Camera-type eye (tissue), 1 donor: ENCODE data around the gene SLC27A5. TPM values are rescaled to one million over a fixed set of nuclear protein-coding genes. Genes with fewer than 3 reads are reported as not detected.

Experiments used
- total RNA-seq: library from RNA; depleted of rRNA; stranded (reverse); fragments of >200 nt; gene quantifications from one replicate; pipeline ENCODE4 v1.2.3, GENCODE V29; 2014

The SLC27A5 gene
- 4.9 TPM for total RNA-seq

DNA sequence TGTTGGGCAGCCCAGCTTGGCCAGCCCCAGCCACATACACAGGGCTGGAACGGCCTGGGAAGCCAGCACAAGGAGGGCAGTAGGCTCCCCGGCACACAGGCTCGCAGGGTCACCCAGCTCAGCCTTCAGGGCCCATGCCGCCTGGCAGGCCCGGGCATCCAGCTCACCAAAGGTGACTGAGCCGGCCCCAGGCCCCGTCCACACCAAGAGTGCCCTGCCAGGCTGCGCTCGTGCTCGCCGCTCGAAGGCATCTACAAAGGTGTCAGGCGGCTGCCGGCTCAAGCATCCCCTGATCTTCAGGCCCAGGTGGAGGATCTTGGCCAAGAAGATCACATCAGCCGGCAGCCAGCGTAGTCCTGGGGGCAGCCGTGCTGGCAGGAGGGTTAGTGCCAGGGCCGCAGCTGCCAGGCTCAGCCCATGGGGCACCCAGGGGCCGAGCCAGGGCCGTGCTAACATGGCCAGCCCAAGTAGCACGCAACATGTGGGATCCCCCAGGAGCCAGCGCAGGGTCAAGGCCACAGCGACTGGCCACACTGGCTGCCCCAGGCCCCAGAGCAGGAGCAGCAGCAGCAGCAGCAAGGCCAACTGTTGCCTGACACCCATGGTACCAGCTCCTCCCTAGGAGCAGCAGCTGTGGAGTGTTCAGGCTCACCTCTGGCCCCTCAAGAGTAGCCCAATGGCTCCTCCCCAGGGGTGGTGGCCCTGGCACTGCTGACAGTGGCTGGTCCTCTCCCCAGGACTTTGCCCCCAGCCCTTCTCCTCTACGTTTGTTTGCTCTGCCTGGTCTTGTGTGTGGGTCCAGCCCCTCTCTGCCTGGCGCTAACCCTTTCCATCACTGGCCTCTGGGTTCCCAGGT lies at the start of gene SLC27A5:
SLC27A5 (minus strand) TSS at position 640 of the 856 bp plus-strand sequence; CDS start at position 603, 37 bp downstream.

GRCh38 chr19:58558066-58558622 lies 46.4 kb upstream of the SLC27A5 start, which contains the start of gene UBE2M:
TSS of gene UBE2M (minus strand) at chr19:58558611. CDS start at chr19:58558381, 230 bp downstream.

GRCh38 chr19:58554494-58555368 lies 42.9 kb upstream of the SLC27A5 start, which contains the start of gene CHMP2A:
TSS of gene CHMP2A (minus strand) at chr19:58555105. CDS start at chr19:58554212, 893 bp downstream.

DNA sequence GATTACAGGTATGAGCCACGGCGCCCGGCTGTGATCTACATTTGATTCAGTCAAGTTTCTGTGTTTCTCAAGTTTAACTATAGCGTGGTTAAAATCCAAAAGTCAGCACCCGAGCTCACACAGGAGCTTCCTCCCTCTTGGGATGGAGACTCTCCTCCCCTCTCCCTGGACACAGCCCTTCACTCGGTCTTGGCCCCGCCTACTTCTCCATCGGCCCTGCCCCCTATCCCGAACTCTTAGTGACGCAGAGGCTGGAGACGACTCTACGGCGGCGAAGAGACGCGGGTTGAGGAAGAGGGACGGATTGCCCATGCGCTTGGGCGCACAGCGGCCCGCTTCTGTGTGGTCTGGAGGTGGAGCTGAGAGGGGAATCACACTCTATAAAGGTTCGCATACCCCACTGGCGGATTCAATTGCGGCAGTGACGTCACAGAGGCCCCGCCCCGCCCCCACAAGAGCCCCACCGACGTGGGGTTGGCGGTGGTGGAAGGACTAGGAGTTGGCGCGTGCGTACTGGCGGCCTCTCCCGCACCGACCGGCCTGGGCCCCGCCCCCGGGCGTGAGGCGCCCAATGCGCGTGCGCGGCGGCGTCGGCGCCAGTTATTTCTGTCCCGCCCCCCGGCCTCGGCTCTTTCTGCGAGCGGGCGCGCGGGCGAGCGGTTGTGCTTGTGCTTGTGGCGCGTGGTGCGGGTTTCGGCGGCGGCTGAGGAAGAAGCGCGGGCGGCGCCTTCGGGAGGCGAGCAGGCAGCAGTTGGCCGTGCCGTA lies 32.2 kb upstream of the SLC27A5 start, which contains the start of gene TRIM28:
TRIM28 (plus strand) TSS at position 239 of the 765 bp plus-strand sequence. CDS start 694 bp downstream, outside the sequence.

GRCh38 chr19:58519355-58520256 lies 7.8 kb upstream of the SLC27A5 start, which contains the start of gene ZBTB45:
TSS of gene ZBTB45 (minus strand) at chr19:58519810. CDS start at chr19:58517673, 2,137 bp downstream.

GRCh38 chr19:58475714-58476497 lies 35.9 kb downstream of the SLC27A5 start, which contains the start of gene ZNF446:
TSS of gene ZNF446 (plus strand) at chr19:58476352. CDS start at chr19:58477219, 867 bp downstream.

GRCh38 chr19:58466760-58467589 lies 44.8 kb downstream of the SLC27A5 start, which contains the start of gene ZNF324:
TSS of gene ZNF324 (plus strand) at chr19:58467080. CDS start at chr19:58469186, 2,106 bp downstream.

DNA sequence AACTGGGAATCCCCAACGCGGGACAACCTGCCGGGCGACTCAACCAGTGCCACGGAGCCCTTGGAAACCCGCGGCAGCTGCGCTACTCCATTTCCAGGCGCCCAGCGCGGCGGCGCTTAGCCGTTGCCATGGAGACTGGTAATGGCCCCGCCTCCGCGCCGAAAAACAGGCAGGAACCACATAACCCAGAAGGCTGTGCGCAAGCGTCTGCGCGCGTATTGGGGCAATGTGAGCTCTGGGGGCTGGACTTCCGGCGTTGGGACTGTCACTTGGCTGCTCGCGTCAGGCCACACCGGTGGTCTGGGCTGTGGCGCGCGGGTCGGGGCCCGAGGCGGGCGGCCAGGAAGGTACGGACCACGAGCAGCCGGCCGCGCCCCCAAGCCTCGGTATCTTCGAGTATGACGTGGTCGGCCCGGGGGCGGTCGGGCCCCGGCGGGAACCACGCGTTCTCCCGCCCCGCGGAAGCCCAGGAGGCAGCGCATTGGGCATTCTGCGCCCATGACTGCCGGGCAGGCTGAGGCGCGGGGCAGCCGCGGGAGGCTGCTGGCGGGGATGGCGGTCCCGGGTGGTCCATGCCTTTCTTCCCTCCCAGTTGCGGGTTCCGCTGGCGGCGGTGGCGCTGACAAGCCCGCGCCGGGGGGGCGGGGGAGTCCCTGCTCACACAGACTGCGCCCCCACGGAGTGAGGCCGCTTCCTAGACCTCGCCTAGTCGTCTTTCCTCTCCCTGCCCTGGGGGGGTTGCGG lies 60.3 kb downstream of the SLC27A5 start, which contains the start of gene ZNF324B:
ZNF324B (plus strand) TSS at position 265 of the 744 bp plus-strand sequence. CDS start 2,080 bp downstream, outside the sequence.

Other genes starting within 250 kb of the SLC27A5 start
- gene ZNF8, start 233.0 kb downstream of the SLC27A5 start, total RNA-seq, result 21.1 TPM
- 37.8 TPM for gene ERVK3-1, start 206.6 kb downstream of the SLC27A5 start, total RNA-seq
- 4.1 TPM for gene ZSCAN22, start 185.0 kb downstream of the SLC27A5 start, total RNA-seq
- gene A1BG, start 158.5 kb downstream of the SLC27A5 start, total RNA-seq, result 6.0 TPM
- 8.7 TPM for gene ZNF497, start 149.2 kb downstream of the SLC27A5 start, total RNA-seq
- gene ZNF837, start 131.0 kb downstream of the SLC27A5 start, total RNA-seq, result 4.4 TPM
- gene RPS5, start 124.7 kb downstream of the SLC27A5 start, total RNA-seq, result 834 TPM
- not detected for gene RNF225, start 116.3 kb downstream of the SLC27A5 start, total RNA-seq
- 20.0 TPM for gene ZNF584, start 103.3 kb downstream of the SLC27A5 start, total RNA-seq
- gene ZNF132, start 71.8 kb downstream of the SLC27A5 start, total RNA-seq, result 13.2 TPM
- gene ZNF324B, start 60.4 kb downstream of the SLC27A5 start, total RNA-seq, result 19.1 TPM
- 35.8 TPM for gene ZNF324, start 44.9 kb downstream of the SLC27A5 start, total RNA-seq
- gene ZNF446, start 35.6 kb downstream of the SLC27A5 start, total RNA-seq, result 19.0 TPM
- gene ZBTB45, start 7.8 kb upstream of the SLC27A5 start, total RNA-seq, result 7.4 TPM
- 264 TPM for gene TRIM28, start 32.1 kb upstream of the SLC27A5 start, total RNA-seq
- 71.1 TPM for gene CHMP2A, start 43.1 kb upstream of the SLC27A5 start, total RNA-seq
- gene UBE2M, start 46.6 kb upstream of the SLC27A5 start, total RNA-seq, result 40.4 TPM
- gene MZF1, start 61.3 kb upstream of the SLC27A5 start, total RNA-seq, result 35.8 TPM